Endometrium (tissue), 2 donors: ENCODE measurements around the gene UBA1.

Source experiments
- FAIRE-seq: peaks from 2 replicates; lab custom pipeline; 2012; peaks lifted over from hg19 to GRCh38; lab: Jason Lieb, UNC
- donor health status: control.
- donor health status: control.

The UBA1 gene

DNA sequence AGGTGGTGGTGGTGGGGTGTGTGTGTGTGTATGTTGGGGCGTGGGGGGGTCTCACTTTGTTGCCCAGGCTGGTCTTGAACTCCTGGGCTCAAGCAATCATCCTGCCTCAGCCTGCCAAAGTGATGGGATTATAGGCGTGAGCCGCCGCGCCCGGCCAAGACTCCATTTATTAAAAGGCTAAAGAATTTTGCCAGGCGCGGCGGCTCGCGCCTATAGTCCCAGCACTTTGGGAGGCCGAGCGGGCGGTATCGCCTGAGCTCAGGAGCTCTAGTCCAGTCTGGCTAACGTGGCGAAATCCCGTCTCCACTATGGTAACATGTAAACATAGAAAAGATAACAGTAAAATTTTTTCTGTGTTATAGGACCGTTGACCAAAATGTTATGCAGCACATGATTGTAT, 3.7 kb upstream of the UBA1 start:
- FAIRE-seq: no peak

DNA sequence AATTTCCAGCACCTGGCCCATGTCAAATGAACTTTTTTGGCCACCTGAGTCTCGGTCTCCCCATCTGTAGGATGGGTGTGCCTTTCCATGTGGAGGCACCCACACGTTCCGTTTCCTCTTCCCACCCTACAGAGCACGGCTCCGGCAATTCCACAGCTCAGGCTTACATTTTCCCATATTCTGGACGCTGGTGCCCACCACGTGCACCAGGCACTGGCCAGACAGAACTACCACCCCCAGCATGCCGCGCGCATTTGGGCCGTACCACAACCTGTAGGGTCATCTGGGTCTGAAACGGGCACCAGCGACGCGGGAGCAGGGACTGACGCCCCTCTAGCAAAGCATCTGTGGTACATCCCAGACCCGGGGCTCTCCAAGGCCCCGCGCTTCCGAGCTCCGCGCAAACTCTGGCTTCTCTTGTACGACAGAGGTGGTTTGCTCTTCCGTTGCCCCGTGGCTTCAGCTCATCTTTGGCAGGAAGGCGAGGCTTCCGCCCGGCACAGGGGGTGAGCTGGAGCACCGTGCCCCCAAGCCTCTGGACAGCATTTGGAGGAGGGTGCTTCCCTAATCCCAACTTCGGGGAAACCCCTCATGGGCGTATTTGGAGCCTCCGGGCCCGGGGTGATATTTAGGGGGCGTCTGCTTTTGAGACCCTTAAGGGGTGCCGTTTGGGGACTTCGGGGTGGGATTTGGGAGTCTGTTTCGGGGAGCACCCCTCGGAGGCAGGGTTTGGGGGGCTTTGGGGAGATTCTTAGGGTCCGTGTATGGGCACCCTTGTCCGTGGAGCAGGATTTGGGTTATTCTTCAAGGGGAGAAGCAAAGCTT, 3.0 kb upstream of the UBA1 start:
- FAIRE-seq: no peak

DNA sequence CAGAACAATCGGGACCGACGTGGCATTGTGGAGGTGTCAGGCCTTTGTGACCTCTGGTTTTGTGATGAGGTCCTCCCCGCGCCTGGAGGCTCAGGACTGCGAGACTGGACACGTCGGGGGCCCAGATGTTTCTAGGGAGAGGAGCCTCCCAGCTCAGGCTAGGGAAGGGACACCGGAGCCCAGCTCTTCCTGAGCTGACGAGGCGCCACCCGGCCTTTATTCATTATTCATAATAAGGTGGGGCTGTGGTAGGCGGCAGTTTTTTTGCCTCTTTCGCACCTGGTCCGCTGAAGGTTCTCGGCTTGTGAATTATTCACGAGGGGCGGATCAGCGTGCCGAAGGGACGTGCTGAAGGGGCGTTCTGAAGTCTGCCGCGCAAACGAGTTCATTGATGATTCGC, 2.3 kb upstream of the UBA1 start:
- FAIRE-seq: no peak

DNA sequence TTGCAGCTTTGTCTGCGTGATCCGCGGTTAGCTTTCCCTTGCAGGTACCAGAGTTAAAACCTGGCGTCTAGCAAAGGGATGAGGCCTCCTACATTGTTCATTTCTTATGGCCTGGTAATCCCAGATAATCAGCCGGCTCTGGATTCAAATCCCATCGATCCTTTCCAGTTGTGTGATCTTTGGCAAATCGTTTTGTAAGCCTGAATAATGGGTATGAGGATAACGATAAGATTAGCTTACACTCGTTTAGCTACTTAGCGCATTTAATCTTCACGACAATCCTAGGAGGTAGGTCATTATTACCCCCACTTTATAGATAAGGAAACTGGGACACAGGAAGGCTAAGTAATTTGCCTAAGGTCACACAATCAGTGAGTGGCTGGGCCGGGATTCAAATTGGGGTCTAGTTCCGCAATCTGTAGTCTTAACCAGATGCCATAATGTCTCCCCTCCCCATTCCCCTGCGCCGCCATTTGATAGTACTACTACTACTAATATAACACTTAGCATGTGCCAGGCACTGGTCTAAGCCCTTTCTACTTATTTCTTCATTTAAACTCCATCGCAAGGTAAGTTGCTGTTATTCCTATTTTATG, 1.7 kb upstream of the UBA1 start:
- no peak for FAIRE-seq

DNA sequence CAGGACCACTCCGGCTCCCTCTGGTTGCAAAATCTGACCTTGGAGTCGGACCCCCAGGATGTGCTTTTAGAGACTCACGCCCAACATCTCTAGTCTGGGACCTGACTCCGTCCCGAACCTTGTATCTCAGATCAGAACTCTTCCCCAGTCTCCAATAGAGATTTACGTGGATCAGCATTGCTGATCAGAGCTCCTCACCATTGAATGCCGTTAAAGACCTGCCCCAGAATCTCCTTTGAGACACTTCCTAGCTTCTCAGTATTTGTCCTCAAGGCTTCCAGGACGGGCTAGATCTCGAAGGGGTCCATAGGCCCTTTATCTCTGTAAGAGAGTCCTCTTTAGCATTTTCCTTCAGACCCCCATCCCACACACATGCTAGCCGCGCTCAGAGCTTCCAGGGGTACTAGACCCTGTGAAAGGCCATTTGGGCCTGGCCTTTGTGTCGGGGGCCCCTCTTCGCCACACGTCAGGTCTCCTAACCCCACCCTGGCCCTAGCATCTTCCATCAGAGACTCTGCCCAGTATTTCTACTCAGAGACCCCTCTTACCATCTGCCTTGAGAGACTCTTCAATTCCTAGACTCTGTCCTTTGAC, 662 bp downstream of the UBA1 start:
- no peak for FAIRE-seq

DNA sequence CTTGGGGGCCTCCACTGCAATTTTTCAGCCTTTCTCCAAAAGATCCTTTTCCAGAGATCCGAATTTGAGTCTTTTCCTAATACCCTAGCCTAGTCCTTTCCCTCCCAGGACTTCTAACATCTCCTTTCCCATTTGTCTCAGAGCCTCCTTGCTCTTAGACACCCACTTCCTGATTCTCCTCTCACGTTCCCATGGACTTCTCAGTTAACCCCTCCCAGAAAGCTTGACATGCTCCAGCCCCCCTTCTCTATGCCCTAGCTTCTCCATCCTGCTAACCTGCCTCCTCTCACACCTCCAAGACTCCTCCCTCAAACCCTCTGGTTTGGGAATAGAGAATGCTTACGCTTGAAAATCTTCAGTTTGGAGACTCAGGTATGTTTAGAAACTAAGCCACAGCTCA, 2.5 kb downstream of the UBA1 start:
- FAIRE-seq: no peak

DNA sequence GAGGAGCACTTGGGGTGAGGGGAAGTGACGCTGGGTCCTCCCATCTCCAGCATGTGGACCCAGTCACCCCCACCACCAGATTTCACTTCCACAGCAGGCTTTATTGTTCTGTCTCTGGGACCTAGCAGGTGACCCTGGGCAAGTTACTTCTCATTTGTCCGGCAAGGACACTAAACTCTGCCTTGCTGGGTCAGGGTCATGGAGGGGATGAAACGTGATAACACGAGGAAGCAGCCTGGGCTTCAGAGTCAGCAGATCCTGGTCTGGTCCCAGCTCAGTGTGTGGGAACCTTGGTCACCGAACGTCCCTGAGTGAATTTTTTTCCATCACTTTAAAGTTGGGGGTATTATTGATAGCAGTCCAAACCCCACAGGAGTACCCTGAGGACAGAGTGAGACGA, 3.9 kb downstream of the UBA1 start:
- FAIRE-seq: no peak

DNA sequence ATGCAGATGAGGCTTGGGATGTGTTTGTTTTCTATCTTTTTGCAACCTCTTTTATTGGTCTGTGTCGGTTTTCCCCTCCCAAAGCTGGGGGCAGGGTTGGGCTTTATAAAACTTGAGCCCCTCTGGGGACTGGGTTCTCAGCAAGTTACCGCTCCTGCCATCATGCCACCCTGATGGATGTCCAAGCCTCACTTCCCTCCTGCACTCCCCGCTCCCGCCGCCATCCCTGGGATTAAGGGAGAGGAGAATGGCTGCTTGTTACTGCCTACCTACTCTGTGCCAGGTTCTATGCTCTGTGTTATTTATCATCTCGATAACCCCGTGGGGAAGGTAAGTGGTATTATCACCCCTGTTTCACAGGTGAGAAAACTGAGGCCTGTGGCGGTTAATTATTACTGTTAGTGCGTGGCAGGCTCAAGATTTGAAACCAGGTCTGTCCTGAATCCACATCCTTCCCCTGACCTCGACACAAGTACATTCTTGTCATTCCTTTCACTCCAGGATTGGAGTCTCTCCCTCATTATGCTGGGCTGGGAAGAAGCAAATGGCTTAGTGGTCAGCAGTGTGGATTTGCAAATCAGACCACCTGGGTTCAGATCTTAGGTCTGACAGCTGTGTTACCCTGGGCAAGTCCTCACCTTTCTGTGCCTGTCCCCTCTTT, 4.5 kb downstream of the UBA1 start:
- no peak for FAIRE-seq

DNA sequence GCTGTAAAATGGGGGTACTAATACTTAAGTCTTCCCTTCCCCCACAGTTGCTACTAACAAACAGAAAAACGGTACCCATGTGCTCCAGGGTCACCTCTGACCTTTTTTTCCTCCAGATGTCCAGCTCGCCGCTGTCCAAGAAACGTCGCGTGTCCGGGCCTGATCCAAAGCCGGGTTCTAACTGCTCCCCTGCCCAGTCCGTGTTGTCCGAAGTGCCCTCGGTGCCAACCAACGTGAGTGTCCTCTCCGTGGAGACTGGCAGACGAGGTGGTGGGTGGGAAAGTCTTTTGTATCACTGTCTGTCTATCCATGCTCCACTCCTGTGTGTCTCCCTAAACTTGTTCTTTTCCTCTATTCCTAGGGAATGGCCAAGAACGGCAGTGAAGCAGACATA, 5.1 kb downstream of the UBA1 start:
- FAIRE-seq: no peak

DNA sequence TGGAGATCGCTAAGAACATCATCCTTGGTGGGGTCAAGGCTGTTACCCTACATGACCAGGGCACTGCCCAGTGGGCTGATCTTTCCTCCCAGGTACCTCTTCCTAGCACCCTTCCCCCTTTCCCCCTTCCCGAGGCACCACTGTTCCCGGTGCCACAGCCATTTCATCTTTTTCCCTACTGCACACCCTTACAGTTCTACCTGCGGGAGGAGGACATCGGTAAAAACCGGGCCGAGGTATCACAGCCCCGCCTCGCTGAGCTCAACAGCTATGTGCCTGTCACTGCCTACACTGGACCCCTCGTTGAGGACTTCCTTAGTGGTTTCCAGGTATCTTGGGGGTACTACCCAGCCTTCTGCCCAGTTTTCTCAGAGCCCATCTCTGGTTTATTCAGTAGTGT, 5.7 kb downstream of the UBA1 start:
- no peak for FAIRE-seq

DNA sequence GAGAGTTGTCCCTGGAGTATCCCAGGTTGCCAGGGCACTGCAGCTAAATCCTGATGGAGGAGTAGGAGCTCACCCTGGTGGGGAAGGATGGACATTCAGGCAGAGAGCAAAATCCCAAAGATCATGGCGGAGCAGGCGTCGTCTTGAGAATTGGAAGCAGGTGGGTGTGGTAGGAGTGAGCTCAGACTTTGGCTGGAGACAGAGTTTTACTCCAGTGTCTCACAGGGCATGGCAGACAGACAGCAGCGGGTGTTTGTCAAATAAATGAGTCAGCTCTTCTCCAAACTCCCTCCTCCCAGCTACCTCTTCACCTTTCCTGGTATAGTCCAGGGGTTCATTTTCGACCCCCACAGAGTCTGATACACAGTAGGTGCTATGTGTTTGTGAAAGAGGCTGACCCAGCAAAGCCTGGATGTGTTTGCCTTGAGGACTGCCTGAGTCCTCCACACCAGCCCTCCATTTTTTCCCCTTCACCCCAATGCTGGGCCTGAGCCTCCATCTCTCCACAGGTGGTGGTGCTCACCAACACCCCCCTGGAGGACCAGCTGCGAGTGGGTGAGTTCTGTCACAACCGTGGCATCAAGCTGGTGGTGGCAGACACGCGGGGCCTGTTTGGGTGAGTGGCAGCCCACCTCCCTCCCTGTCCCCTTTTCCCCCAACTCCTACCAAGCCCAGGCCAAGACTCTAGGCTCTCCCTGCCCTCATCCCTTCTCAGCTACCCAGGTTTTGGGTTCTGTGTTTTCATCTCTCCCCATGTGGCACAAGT, 6.9 kb downstream of the UBA1 start:
- no peak for FAIRE-seq

DNA sequence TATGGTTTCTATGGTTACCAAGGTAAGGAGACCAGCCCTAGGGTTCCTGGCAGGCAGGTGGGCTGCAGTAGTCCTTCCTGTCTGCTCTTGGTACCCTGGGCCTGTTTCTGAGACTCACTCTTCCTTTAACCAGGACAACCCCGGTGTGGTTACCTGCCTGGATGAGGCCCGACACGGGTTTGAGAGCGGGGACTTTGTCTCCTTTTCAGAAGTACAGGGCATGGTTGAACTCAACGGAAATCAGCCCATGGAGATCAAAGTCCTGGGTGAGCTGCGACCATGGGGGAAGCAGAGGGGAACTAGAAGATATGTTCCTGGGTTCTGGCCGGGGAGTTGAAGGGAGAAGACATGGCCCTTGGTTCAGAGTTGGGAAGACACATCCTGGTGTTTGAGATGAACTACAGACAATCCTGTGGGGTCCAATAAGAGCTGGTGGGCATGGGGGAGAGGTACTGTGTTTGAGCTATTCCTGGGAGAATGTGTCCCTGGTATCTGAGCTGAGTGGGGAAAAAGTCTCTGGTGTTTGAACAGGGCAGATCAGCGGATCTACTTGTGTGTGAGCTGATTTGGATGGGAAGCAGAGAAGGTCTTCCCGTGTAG, 7.8 kb downstream of the UBA1 start:
- FAIRE-seq: no peak

DNA sequence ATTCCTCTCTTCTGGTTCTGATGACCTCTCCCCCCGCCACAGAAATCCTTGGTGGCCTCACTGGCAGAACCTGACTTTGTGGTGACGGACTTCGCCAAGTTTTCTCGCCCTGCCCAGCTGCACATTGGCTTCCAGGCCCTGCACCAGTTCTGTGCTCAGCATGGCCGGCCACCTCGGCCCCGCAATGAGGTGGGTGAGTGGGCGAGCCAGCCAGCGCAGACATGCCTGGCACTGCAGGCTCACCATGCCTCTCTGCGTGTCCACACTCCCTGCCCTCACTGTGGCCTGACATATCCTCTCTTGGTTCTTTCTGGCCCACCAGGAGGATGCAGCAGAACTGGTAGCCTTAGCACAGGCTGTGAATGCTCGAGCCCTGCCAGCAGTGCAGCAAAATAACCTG, 8.7 kb downstream of the UBA1 start:
- FAIRE-seq: no peak

DNA sequence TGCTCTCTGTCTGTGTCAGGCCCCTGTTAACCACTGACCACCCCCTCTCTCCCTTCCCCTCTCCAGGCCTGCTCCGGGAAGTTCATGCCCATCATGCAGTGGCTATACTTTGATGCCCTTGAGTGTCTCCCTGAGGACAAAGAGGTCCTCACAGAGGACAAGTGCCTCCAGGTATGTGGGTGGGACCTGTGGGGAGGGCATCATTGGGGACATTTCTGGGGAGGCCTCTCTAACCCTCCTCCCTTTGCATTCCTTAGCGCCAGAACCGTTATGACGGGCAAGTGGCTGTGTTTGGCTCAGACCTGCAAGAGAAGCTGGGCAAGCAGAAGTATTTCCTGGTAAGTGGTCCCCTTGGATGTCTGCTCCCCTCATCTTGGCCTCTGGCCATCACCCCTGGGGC, 9.2 kb downstream of the UBA1 start:
- FAIRE-seq: no peak

DNA sequence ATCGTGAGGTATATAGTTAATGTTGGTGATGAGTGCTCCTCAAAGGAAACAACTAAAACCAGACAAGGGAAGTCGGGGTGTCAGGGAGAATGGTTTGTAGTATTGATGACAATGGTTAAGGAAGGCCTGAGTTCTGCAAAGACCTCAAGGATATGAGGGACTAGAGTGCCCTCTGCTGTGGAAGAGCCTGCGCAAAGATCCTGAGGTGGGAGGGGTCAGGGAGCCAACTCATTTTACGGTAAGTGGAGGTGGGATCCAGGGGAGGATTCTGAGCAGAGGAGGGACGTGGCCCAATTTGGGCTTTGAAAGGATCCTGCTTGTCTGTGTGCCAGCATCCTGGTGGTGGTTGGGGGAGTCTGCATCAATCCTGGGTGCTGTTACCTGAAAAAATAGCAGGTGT, 11.3 kb downstream of the UBA1 start:
- FAIRE-seq: no peak

DNA sequence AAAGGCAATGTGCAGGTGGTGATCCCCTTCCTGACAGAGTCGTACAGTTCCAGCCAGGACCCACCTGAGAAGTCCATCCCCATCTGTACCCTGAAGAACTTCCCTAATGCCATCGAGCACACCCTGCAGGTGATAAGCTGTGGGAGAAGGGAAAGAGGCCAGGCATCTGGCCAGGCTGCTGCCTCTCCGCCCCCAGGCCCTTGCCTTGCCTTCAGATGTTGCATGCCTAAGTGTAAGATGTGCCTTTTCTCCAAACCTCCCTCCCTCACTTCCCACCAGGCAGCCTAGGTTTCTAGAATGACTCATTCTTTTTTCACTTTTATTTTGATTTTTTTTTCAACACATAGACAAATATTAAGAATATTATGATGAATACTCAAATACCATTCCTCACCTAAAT, 12.7 kb downstream of the UBA1 start:
- no peak for FAIRE-seq

DNA sequence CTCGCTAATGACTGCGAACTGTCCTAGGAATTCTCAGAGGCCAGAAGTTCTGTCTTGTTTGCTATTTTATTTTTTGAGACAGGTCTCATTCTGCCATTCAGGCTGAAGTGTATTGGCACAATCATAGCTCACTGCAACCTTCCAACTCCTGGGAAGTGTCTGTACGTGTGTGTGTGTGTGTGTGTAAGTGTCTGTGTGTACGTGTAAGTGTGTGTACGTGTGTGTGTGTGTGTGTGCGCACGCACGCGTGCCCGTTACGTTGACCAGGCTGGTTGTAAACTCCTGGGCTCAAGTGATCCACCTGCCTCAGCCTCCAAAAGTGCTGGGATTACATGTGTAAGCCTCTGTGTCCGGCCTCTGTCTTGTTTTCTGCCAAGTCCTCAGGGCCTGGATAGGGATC, 14.5 kb downstream of the UBA1 start:
- no peak for FAIRE-seq

DNA sequence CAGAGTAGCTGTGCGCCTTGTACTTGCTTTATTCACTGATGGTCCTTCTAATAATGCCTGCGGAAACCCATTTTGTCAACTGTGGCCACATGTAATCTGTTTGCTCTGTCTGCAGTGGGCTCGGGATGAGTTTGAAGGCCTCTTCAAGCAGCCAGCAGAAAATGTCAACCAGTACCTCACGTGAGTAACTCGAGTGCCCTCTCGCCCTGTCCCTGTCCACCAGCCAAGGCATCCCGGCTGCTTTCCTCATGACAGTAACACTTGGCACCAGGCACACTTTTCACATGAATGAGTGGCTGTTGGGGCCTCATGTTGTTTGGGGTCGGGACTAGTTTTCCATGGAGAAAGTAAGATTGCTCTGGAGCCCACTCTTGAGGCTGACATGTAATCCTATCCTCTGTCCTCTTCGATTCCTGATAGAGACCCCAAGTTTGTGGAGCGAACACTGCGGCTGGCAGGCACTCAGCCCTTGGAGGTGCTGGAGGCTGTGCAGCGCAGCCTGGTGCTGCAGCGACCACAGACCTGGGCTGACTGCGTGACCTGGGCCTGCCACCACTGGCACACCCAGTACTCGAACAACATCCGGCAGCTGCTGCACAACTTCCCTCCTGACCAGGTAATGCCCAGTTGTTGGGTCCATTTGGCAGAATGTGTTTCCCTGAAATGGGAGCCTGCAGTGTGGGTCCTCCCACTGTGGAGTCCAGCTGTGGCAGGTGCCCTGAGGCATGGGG, 16.0 kb downstream of the UBA1 start:
- no peak for FAIRE-seq

DNA sequence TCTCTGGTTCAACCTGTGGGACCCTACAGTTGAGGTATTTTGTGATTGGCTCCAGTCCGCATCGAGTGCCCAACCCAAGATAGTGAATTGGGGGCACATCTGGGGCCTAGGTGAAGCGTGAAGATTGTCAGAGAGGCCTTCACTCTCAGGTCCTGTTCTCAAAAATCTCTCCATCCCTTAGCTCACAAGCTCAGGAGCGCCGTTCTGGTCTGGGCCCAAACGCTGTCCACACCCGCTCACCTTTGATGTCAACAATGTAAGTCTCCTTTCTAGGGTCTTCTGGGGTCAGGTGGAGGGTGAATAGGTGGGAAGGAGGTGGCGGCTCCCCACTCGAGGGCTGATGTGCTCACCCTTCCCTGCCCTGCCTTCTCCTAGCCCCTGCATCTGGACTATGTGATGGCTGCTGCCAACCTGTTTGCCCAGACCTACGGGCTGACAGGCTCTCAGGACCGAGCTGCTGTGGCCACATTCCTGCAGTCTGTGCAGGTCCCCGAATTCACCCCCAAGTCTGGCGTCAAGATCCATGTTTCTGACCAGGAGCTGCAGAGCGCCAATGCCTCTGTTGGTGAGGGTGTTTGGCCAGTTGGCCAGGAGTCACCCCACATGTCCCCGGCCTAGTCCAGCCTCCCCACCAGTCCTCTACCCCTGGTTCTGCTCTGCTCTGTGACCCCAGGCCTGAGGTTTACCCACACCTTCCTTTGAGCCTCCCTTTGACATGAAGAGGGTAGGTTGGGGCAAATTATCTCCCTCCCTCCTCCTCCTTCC, 17.2 kb downstream of the UBA1 start:
- no peak for FAIRE-seq
